NB4 (cell line): ENCODE measurements around the gene WNT7B.
A peak's percentile ranks its signal among the peaks of the same experiment; 100 is the strongest.

ENCODE experiments used
- DNase-seq: peaks from one replicate; pipeline ENCODE4 v3.0.0; 2010; ENCODE audit warnings: low read depth
- H3K4me3 ChIP-seq: one replicate; pipeline ENCODE4 v1.5.1; 2011; ENCODE audit warnings: mild to moderate bottlenecking, low read depth, low read length, moderate library complexity
- CTCF ChIP-seq: IDR thresholded peaks from one replicate; pipeline ENCODE4 v1.5.1; 2012; ENCODE audit warnings: low read depth, low read length
- MAX ChIP-seq: IDR thresholded peaks from 2 replicates; pipeline ENCODE4 v1.6.1; 2011; ENCODE audit warnings: low read depth, low read length
- MYC ChIP-seq: IDR thresholded peaks from 2 replicates; pipeline ENCODE4 v1.6.1; 2011; ENCODE audit warnings: low read depth, low read length
- POLR2A ChIP-seq: IDR thresholded peaks from 2 replicates; pipeline ENCODE4 v1.6.1; 2011; ENCODE audit warnings: mild to moderate bottlenecking; ENCODE audit not compliant: insufficient read length; ENCODE audit errors: extremely low read depth

WNT7B gene

GRCh38 chr22:45935573-45935972, 41.4 kb downstream of the WNT7B start:
- DNase-seq = no peak
- TF ChIP-seq CTCF (no peak), MYC (no peak), POLR2A (no peak), MAX (no peak)
- no peak overlapping the region for H3K4me3 ChIP-seq

- peak; percentile 36 for DNase-seq
- TF ChIP-seq MYC (no peak), MAX (no peak), CTCF (no peak), POLR2A (no peak)
- no peak overlapping the region for H3K4me3 ChIP-seq
Observed at GRCh38 chr22:45934659-45935341, 42.2 kb downstream of the WNT7B start.

- TF ChIP-seq POLR2A (no peak), CTCF (no peak), MAX (no peak), MYC (no peak)
- no peak for DNase-seq
- no peak overlapping the region for H3K4me3 ChIP-seq
Observed at GRCh38 chr22:45934168-45934564, 42.8 kb downstream of the WNT7B start.

GRCh38 chr22:45933506-45934167, 43.3 kb downstream of the WNT7B start:
- no peak for DNase-seq
- no peak overlapping the region for H3K4me3 ChIP-seq
- TF ChIP-seq MAX = no peak
- no peak for TF ChIP-seq POLR2A
- TF ChIP-seq MYC = no peak
- TF ChIP-seq CTCF = no peak

GRCh38 chr22:45932071-45932470, 44.9 kb downstream of the WNT7B start:
- DNase-seq = peak; percentile 38
- TF ChIP-seq MAX (no peak), MYC (no peak), POLR2A (no peak), CTCF (no peak)
- no peak overlapping the region for H3K4me3 ChIP-seq
